Activated T-helper 17 cell treated with anti-CD3 and anti-CD28 coated beads, Interleukin-2, amount 50 U/mL, for 72 hours (primary cell): Measurements from ENCODE around the gene ADGRG7. TPM values are rescaled to one million over a fixed set of nuclear protein-coding genes. Genes with fewer than 3 reads are reported as not detected.

ENCODE experiments used
- total RNA-seq, 2 donors: library from RNA; stranded (reverse); gene quantifications; one replicate each; pipeline ENCODE4 v1.2.3, GENCODE V29; 2022

The ADGRG7 gene
- total RNA-seq, 2 donors from 2014 or later: not detected

Other genes with a start within 250 kb of the ADGRG7 start
- gene TOMM70, start 208.5 kb upstream of the ADGRG7 start, total RNA-seq: 10 to 100 TPM; 33.5 to 52.4 TPM
- 1 to 10 TPM; 1.4 to 1.8 TPM for gene LNP1, start 208.1 kb upstream of the ADGRG7 start, total RNA-seq
- 10 to 100 TPM in 1 of 2 donors, 1 to 10 TPM in 1; 2.4 to 26.0 TPM for gene TMEM45A, start 117.0 kb upstream of the ADGRG7 start, total RNA-seq
- gene TFG, start 99.9 kb downstream of the ADGRG7 start, total RNA-seq: 10 to 100 TPM; 49.5 to 71.8 TPM